ENCODE results near the gene CYB561A3. TPM values are rescaled to one million over a fixed set of nuclear protein-coding genes. Genes with fewer than 3 reads are reported as not detected.

Gene CYB561A3
- total RNA-seq, 1 experiment from 2014 or later, result 96.9 TPM

GRCh38 chr11:61306221-61306620 is 55.5 kb downstream of the CYB561A3 start:
- H3K27ac ChIP-seq, result no peak overlapping the region
- no peaks in the 10 kb centered on the region; the same call in 1 of the 2 replicates for H4K20me1 ChIP-seq (ENCODE audit: insufficient read depth)
- intact Hi-C loops (cut with micrococcal nuclease; ENCODE audit: unreplicated experiment), result no loop called here
- no peak for DNase-seq
- no peaks in the 10 kb centered on the region for H3K9me3 ChIP-seq (ENCODE audit: insufficient read depth, low read depth)
- POLR2A ChIA-PET (ENCODE audit: unreplicated experiment), result no interaction called here
- no TSS peak for BruUV-seq (replicated peaks)
- H3K4me1 ChIP-seq (replicated peaks; ENCODE audit: insufficient read depth), result no peaks in the 10 kb centered on the region
- H3K36me3 ChIP-seq (ENCODE audit: low read depth), result peaks cover 62% of the 10 kb centered on the region
- no peaks in the 10 kb centered on the region for H3K27me3 ChIP-seq (ENCODE audit: insufficient read depth, low read depth)
- H3K4me2 ChIP-seq, result no peak overlapping the region
- no peak overlapping the region for H3K4me3 ChIP-seq
- H2AFZ ChIP-seq, result no peak overlapping the region
- CTCF ChIA-PET, result no interaction called here
- peaks cover 5% of the 10 kb centered on the region; the same call in 1 of the 2 replicates for H3F3A ChIP-seq (ENCODE audit: insufficient read depth, low read depth)
- no peaks in the 10 kb centered on the region for H3K9me2 ChIP-seq (ENCODE audit: insufficient read depth)
- no peaks in the 10 kb centered on the region for H3K79me2 ChIP-seq (ENCODE audit: low read depth)
- TF ChIP-seq CTCF (conservative IDR thresholded peaks at IDR 0.05) (no peak), EZH2 (IDR thresholded peaks at IDR 0.05; ENCODE audit: low read depth) (no peak)

GRCh38 chr11:61305417-61305816 is 56.3 kb downstream of the CYB561A3 start:
- H3K27ac ChIP-seq, result no peak overlapping the region
- H3K9me2 ChIP-seq (ENCODE audit: insufficient read depth), result no peaks in the 10 kb centered on the region
- CTCF ChIA-PET, result no interaction called here
- H3K36me3 ChIP-seq (ENCODE audit: low read depth), result peaks cover 55% of the 10 kb centered on the region
- DNase-seq, result no peak
- H3K4me2 ChIP-seq, result no peak overlapping the region
- H4K20me1 ChIP-seq (ENCODE audit: insufficient read depth), result no peaks in the 10 kb centered on the region; the same call in 1 of the 2 replicates
- H3K79me2 ChIP-seq (ENCODE audit: low read depth), result no peaks in the 10 kb centered on the region
- no TSS peak for BruUV-seq (replicated peaks)
- H2AFZ ChIP-seq, result no peak overlapping the region
- H3K4me1 ChIP-seq (replicated peaks; ENCODE audit: insufficient read depth), result no peaks in the 10 kb centered on the region
- POLR2A ChIA-PET (ENCODE audit: unreplicated experiment), result no interaction called here
- no peaks in the 10 kb centered on the region for H3K9me3 ChIP-seq (ENCODE audit: insufficient read depth, low read depth)
- TF ChIP-seq CTCF (conservative IDR thresholded peaks at IDR 0.05) (no peak), EZH2 (IDR thresholded peaks at IDR 0.05; ENCODE audit: low read depth) (no peak)
- H3K27me3 ChIP-seq (ENCODE audit: insufficient read depth, low read depth), result no peaks in the 10 kb centered on the region
- intact Hi-C loops (cut with micrococcal nuclease; ENCODE audit: unreplicated experiment), result no loop called here
- peaks cover 5% of the 10 kb centered on the region; the same call in 1 of the 2 replicates for H3F3A ChIP-seq (ENCODE audit: insufficient read depth, low read depth)
- no peak overlapping the region for H3K4me3 ChIP-seq

GRCh38 chr11:61303725-61304124 is 58.0 kb downstream of the CYB561A3 start:
- Histone ChIP-seq H3K4me2 (no peak overlapping the region), H2AFZ (no peak overlapping the region), H3K9me3 (ENCODE audit: insufficient read depth, low read depth) (no peaks in the 10 kb centered on the region), H3K27ac (no peak overlapping the region), H3K79me2 (ENCODE audit: low read depth) (no peaks in the 10 kb centered on the region), H4K20me1 (ENCODE audit: insufficient read depth) (no peaks in the 10 kb centered on the region; the same call in 1 of the 2 replicates), H3K36me3 (ENCODE audit: low read depth) (peaks cover 38% of the 10 kb centered on the region), H3F3A (ENCODE audit: insufficient read depth, low read depth) (peaks cover 5% of the 10 kb centered on the region; the same call in 1 of the 2 replicates), H3K27me3 (ENCODE audit: insufficient read depth, low read depth) (no peaks in the 10 kb centered on the region), H3K4me3 (no peak overlapping the region), H3K9me2 (ENCODE audit: insufficient read depth) (no peaks in the 10 kb centered on the region), H3K4me1 (replicated peaks; ENCODE audit: insufficient read depth) (no peaks in the 10 kb centered on the region)
- ChIA-PET POLR2A (ENCODE audit: unreplicated experiment) (no interaction called here), CTCF (no interaction called here)
- intact Hi-C loops (cut with micrococcal nuclease; ENCODE audit: unreplicated experiment), result no loop called here
- BruUV-seq (replicated peaks), result no TSS peak
- DNase-seq, result no peak
- TF ChIP-seq CTCF (conservative IDR thresholded peaks at IDR 0.05), result no peak

Measured in PC-9 (cell line).